ENCODE data around the gene C6orf136.

The C6orf136 gene

GRCh38 chr6:30690403-30691207 lies 43.7 kb downstream of the C6orf136 start, which contains the start of gene NRM:
Gene NRM (minus strand): TSS chr6:30690984. CDS start chr6:30690974, 10 bp downstream.
- peak; percentile 90 for DNase-seq
- H3K36me3 Mint-ChIP-seq (ENCODE audit: low read depth) = peaks cover 7% of the 10 kb centered on the region
- no peaks in the 10 kb centered on the region for H3K9me3 Mint-ChIP-seq
- TF ChIP-seq CTCF (IDR thresholded peaks at IDR 0.05) = no peak
- no peaks in the 10 kb centered on the region for H3K27me3 Mint-ChIP-seq (ENCODE audit: low read depth, poor library complexity)
- peak within 1 kb of the TSS; percentile 93 for H3K4me3 Mint-ChIP-seq
- peak within 1 kb of the TSS; percentile 97 for H3K27ac Mint-ChIP-seq
- H3K4me1 Mint-ChIP-seq = peaks cover 56% of the 10 kb centered on the region

GRCh38 chr6:30691208-30691847 lies 44.4 kb downstream of the C6orf136 start:
- H3K27ac Mint-ChIP-seq = peak overlapping the region; percentile 49

GRCh38 chr6:30696432-30696831 lies 49.5 kb downstream of the C6orf136 start:
- Mint-ChIP-seq H3K36me3 (ENCODE audit: low read depth) (peaks cover 19% of the 10 kb centered on the region), H3K4me1 (peaks cover 10% of the 10 kb centered on the region), H3K27me3 (ENCODE audit: low read depth, poor library complexity) (no peaks in the 10 kb centered on the region)

More at GRCh38 chr6:30691208-30691847, 44.4 kb downstream of the C6orf136 start:
- peak overlapping the region; percentile 93 for H3K4me3 Mint-ChIP-seq
- TF ChIP-seq CTCF (IDR thresholded peaks at IDR 0.05) = no peak
- no peaks in the 10 kb centered on the region for H3K9me3 Mint-ChIP-seq
- H3K27me3 Mint-ChIP-seq (ENCODE audit: low read depth, poor library complexity) = no peaks in the 10 kb centered on the region
- peaks cover 49% of the 10 kb centered on the region for H3K4me1 Mint-ChIP-seq
- peaks cover 7% of the 10 kb centered on the region for H3K36me3 Mint-ChIP-seq (ENCODE audit: low read depth)
- DNase-seq = no peak

GRCh38 chr6:30700340-30700739 lies 53.4 kb downstream of the C6orf136 start:
- DNase-seq = no peak
- H3K4me3 Mint-ChIP-seq = no peak overlapping the region
- no peak for TF ChIP-seq CTCF (IDR thresholded peaks at IDR 0.05)

More at GRCh38 chr6:30696432-30696831, 49.5 kb downstream of the C6orf136 start:
- H3K9me3 Mint-ChIP-seq = no peaks in the 10 kb centered on the region
- H3K4me3 Mint-ChIP-seq = no peak overlapping the region
- H3K27ac Mint-ChIP-seq = no peak overlapping the region
- no peak for DNase-seq
- TF ChIP-seq CTCF (IDR thresholded peaks at IDR 0.05) = no peak

More at GRCh38 chr6:30700340-30700739, 53.4 kb downstream of the C6orf136 start:
- Mint-ChIP-seq H3K36me3 (ENCODE audit: low read depth) (peaks cover 56% of the 10 kb centered on the region), H3K9me3 (no peaks in the 10 kb centered on the region), H3K4me1 (no peaks in the 10 kb centered on the region), H3K27me3 (ENCODE audit: low read depth, poor library complexity) (no peaks in the 10 kb centered on the region), H3K27ac (no peak overlapping the region)
